ENCODE measurements around the gene TMEM258.

DNA sequence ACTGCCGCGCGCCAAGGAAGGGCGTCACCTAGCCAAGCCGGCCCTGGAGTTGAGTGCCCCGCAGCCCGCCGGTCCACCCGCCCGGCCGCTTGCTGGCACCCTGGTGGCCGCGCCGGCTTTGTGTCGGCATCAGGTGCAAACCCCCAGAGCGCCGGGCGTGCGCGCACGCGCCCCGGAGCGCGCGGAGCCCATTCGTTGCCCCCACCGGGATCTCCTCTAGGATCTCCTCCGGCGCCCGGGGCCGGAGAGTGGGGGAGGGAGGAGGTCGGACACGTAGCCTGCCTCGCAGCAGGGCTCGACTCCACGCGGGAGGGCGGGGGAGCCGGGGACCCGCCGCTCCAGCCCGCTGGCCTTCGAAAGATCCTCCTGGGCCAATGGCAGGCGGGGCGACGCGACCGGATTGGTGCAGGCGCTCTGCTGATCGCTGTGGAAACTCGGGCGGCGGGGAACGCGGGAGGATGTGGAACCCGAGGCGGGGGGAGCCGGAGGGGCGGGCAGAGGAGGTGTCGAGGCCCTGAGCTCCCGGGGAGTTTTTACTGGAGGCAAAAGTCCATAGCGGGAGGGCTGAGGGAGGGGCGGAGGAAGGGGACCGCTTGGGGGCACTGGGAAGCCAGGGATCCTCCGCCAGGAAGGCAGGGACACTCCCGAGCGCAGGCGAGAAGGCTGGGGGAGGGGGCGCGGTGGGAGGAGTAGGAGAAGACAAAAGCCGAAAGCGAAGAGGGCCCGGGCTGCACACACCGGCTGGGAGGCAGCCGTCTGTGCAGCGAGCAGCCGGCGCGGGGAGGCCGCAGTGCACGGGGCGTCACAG is 35.4 kb upstream of the TMEM258 start, which contains the start of gene FADS2:
- TF ChIP-seq ZNF24 (tag by site-specific recombination; IDR thresholded peaks at IDR 0.05) (0 out of 2 replicates have a peak, but pooled peaks have one; percentile 19), ZNF211 (tag by site-specific recombination; IDR thresholded peaks at IDR 0.05; ENCODE audit: low read depth) (no peak), ZNF10 (tag by site-specific recombination; IDR thresholded peaks at IDR 0.05) (0 out of 2 replicates have a peak, but pooled peaks have one; percentile 25), ZNF274 (IDR thresholded peaks at IDR 0.05; ENCODE audit: low read length) (no peak), ZNF274 (tag by site-specific recombination; IDR thresholded peaks at IDR 0.05; ENCODE audit: borderline replicate concordance) (no peak), ZNF76 (tag by site-specific recombination; IDR thresholded peaks at IDR 0.05; ENCODE audit: borderline replicate concordance, low read depth) (0 out of 2 replicates have a peak, but pooled peaks have one; percentile 34), ZNF785 (tag by site-specific recombination; IDR thresholded peaks at IDR 0.05) (no peak), ZNF670 (tag by site-specific recombination; IDR thresholded peaks at IDR 0.05; ENCODE audit: low read depth) (no peak), YY1 (tag by site-specific recombination; IDR thresholded peaks at IDR 0.05) (no peak)
- TF ChIP-seq, protein P1, sequence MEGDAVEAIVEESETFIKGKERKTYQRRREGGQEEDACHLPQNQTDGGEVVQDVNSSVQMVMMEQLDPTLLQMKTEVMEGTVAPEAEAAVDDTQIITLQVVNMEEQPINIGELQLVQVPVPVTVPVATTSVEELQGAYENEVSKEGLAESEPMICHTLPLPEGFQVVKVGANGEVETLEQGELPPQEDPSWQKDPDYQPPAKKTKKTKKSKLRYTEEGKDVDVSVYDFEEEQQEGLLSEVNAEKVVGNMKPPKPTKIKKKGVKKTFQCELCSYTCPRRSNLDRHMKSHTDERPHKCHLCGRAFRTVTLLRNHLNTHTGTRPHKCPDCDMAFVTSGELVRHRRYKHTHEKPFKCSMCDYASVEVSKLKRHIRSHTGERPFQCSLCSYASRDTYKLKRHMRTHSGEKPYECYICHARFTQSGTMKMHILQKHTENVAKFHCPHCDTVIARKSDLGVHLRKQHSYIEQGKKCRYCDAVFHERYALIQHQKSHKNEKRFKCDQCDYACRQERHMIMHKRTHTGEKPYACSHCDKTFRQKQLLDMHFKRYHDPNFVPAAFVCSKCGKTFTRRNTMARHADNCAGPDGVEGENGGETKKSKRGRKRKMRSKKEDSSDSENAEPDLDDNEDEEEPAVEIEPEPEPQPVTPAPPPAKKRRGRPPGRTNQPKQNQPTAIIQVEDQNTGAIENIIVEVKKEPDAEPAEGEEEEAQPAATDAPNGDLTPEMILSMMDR (tag by site-specific recombination; IDR thresholded peaks at IDR 0.05), result peak; percentile 13; the same call in 1 of the 2 replicates
- TF ChIP-seq, protein P2, sequence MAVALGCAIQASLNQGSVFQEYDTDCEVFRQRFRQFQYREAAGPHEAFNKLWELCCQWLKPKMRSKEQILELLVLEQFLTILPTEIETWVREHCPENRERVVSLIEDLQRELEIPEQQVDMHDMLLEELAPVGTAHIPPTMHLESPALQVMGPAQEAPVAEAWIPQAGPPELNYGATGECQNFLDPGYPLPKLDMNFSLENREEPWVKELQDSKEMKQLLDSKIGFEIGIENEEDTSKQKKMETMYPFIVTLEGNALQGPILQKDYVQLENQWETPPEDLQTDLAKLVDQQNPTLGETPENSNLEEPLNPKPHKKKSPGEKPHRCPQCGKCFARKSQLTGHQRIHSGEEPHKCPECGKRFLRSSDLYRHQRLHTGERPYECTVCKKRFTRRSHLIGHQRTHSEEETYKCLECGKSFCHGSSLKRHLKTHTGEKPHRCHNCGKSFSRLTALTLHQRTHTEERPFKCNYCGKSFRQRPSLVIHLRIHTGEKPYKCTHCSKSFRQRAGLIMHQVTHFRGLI (tag by site-specific recombination; IDR thresholded peaks at IDR 0.05), result peak; percentile 69; the same call in 1 of the 2 replicates

Data from HEK293 (cell line).